ENCODE data around the gene PODNL1.
A peak's percentile ranks its signal among the peaks of the same experiment; 100 is the strongest.

The PODNL1 gene

GRCh38 chr19:13887517-13887916, 50.7 kb downstream of the PODNL1 start:
- peak; percentile 86 for DNase-seq

DNA sequence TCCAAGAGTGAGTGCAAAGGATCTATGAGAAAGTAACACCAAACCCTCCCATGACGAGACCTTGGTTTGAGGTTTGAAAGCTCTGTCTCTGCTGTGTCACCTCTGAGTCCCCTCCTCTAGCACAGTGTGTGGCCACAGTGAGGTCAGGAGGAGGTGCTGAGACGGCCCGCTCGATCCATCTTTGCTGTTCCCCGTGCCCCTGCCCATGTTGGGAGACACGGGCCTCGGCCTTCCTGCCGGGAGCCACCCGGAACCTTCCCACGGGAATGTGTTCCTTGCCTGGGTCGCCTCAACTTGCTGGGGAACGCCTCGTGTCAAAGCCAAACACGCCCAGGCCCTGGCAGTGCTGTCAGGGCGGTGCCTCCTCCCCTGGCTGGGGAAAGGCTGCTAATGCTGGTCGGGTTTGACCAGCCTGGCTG, 51.2 kb downstream of the PODNL1 start:
- peak; percentile 30 for DNase-seq

GRCh38 chr19:13885826-13886365, 52.3 kb downstream of the PODNL1 start:
- DNase-seq = no peak

- no peak for DNase-seq
Observed at GRCh38 chr19:13884726-13885591, 53.3 kb downstream of the PODNL1 start.

DNA sequence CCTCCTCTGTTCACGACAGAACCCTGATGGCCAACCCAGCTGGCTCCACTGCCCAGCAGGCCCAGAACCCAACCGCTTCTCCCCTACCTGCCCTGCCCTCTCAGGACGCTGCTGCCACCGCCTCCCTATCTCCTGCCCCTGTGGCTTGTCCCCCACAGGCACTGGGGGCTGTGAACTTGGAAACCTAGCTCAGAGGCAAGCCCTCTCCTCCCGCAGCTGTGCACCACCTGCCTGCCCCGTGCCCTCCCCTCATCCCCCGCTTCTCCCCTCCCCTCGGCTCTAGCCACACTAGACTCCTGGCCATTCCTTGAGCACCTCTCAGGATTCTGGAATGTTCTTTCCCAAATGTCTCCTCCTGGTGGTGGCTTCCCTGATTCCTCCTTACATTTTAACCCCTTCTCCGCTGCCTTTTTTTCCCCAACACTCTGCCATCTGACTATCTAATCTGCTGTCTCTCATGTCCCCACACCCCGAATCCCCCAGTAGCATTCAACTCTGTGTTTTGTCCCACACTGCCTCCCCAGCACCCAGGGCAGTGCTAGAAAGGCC, 54.6 kb downstream of the PODNL1 start:
- DNase-seq = no peak

- no peak for DNase-seq
Observed at GRCh38 chr19:13882836-13883235, 55.4 kb downstream of the PODNL1 start.

DNA sequence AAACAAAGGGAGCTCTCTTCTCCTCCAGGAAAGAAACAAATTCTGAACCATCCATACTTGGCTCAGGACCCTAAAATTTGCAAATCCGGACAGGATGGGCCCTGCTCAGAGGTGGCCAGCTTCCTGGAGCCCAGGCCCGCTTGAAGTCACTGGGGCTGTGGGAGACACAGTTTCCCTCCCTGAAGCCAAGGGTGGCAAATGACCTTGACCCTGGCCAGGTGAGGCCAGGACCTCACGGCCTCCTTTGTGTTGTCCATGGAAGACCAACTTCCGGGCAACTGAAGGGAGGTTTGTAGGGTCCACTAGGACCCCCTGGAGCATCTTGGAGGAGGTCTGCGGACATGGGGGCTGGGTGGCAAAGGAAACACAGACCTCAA, 55.8 kb downstream of the PODNL1 start:
- DNase-seq = no peak

DNA sequence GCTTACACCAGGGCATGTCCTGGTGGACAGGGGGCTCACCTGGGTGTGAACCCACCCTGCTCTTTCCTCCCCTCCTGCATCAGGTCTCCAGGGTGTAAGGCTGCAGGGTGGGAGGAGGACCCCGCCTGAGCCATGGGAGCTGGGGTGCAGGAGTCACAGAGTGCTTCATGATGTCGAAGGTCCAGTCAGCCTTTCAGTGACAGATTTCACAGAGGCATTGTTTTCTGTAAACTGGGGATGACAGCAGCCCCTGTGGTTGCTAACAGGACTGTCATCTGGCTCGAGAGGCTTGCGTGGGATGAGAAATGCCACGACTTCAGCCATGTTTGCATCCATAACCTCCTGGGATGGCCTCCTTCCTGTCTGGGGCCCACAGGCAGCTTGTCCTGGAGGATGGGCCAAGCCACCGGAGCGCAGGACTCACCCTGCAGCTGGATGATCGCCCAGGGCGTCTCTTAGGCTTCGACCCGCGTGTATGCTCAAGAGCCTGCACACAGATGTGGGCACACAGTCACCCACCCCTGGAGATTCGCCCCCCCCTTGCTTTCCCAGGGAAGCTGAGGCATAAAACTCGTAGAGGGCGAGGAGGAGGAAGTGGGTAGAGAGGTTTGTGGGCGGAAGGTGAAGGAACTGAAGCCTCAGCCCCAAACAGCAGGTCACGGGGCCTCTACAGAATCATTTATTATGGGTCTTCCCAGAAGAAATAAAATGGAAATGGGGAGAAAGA, 56.4 kb downstream of the PODNL1 start:
- peak; percentile 47 for DNase-seq

- DNase-seq = no peak
Observed at GRCh38 chr19:13881251-13881691, 56.9 kb downstream of the PODNL1 start.
